Right renal pelvis (tissue), 4 donors: ENCODE measurements around the gene TNS3. TPM values are rescaled to one million over a fixed set of nuclear protein-coding genes. Genes with fewer than 3 reads are reported as not detected.
"Not testable (repeated sequence)": the region's sequence is repeated elsewhere in the genome, so short reads cannot be mapped to it uniquely, and the experiment has no call there.

Experiments
- DNase-seq, 4 donors: peaks; one replicate each; pipeline ENCODE4 v3.0.0-alpha.2; 2013; ENCODE audit warnings: low read depth in 4 of 4, low spot score in 3 of 4, missing footprints in 1 of 4
- polyA plus RNA-seq, 4 donors: library from polyadenylated mRNA; unstranded; fragments of 120-200 nt; gene quantifications; one replicate each; pipeline ENCODE4 v1.2.1, GENCODE V29; 2013; ENCODE audit not compliant: insufficient read length in 4 of 4

The TNS3 gene
- polyA plus RNA-seq, 4 donors: 89.1 to 97.5 (median 91.1) TPM

GRCh38 chr7:47456210-47456955 is 125.5 kb downstream of the TNS3 start:
- no peak for DNase-seq

- no peak for DNase-seq
Measured at GRCh38 chr7:47455872-47456185, 126.1 kb downstream of the TNS3 start.

- no peak for DNase-seq
Measured at GRCh38 chr7:47454974-47455871, 126.7 kb downstream of the TNS3 start.

GRCh38 chr7:47454069-47454973 is 127.6 kb downstream of the TNS3 start:
- DNase-seq: no peak

GRCh38 chr7:47453093-47454061 is 128.5 kb downstream of the TNS3 start:
- DNase-seq: no peak

- DNase-seq: no peak
Measured at GRCh38 chr7:47452715-47453092, 129.2 kb downstream of the TNS3 start.

GRCh38 chr7:47452295-47452694 is 129.6 kb downstream of the TNS3 start:
- no peak for DNase-seq

- DNase-seq: no peak
Measured at GRCh38 chr7:47451851-47452205, 130.1 kb downstream of the TNS3 start.

- no peak for DNase-seq
Measured at GRCh38 chr7:47449810-47450590, 131.9 kb downstream of the TNS3 start.

GRCh38 chr7:47448971-47449370 is 132.9 kb downstream of the TNS3 start:
- DNase-seq: no peak

GRCh38 chr7:47447621-47448349 is 134.1 kb downstream of the TNS3 start:
- DNase-seq: no peak

GRCh38 chr7:47446871-47447466 is 134.9 kb downstream of the TNS3 start:
- DNase-seq: no peak

GRCh38 chr7:47444376-47445098 is 137.4 kb downstream of the TNS3 start:
- no peak for DNase-seq

- DNase-seq: no peak
Measured at GRCh38 chr7:47443049-47443448, 138.9 kb downstream of the TNS3 start.

GRCh38 chr7:47442605-47442865 is 139.4 kb downstream of the TNS3 start:
- DNase-seq: no peak

GRCh38 chr7:47441796-47442604 is 139.9 kb downstream of the TNS3 start:
- DNase-seq: no peak

GRCh38 chr7:47441048-47441447 is 140.9 kb downstream of the TNS3 start:
- DNase-seq: not testable (repeated sequence)
